ENCODE measurements around the gene ZNF385D.

Gene ZNF385D

DNA sequence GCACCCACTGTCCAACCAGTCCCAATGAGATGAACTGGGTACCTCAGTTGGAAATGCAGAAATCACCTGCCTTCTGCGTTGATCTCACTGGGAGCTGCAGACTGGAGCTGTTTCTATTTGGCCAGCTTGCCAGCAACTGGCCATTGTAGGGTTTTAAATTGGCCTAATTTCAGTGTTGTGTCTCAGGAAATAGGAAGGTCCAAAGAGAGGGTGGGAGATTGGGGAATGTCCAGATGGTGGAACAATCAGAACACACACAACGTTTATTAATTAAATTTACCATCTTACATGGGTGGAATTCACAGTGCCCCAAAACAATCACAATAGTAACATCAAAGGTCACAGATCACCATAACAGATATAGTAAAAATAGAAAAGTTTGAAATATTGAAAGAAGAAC, 189.5 kb downstream of the ZNF385D start:
- POLR2A ChIA-PET = no interaction called here
- CTCF ChIA-PET = no interaction called here
- TF ChIP-seq, protein P1, sequence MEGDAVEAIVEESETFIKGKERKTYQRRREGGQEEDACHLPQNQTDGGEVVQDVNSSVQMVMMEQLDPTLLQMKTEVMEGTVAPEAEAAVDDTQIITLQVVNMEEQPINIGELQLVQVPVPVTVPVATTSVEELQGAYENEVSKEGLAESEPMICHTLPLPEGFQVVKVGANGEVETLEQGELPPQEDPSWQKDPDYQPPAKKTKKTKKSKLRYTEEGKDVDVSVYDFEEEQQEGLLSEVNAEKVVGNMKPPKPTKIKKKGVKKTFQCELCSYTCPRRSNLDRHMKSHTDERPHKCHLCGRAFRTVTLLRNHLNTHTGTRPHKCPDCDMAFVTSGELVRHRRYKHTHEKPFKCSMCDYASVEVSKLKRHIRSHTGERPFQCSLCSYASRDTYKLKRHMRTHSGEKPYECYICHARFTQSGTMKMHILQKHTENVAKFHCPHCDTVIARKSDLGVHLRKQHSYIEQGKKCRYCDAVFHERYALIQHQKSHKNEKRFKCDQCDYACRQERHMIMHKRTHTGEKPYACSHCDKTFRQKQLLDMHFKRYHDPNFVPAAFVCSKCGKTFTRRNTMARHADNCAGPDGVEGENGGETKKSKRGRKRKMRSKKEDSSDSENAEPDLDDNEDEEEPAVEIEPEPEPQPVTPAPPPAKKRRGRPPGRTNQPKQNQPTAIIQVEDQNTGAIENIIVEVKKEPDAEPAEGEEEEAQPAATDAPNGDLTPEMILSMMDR (IDR thresholded peaks at IDR 0.05; ENCODE audit: control extremely low read depth, extremely low read depth, low read depth, missing control alignments) = no peak
- DNase-seq (ENCODE audit: extremely low spot score) = no peak

DNA sequence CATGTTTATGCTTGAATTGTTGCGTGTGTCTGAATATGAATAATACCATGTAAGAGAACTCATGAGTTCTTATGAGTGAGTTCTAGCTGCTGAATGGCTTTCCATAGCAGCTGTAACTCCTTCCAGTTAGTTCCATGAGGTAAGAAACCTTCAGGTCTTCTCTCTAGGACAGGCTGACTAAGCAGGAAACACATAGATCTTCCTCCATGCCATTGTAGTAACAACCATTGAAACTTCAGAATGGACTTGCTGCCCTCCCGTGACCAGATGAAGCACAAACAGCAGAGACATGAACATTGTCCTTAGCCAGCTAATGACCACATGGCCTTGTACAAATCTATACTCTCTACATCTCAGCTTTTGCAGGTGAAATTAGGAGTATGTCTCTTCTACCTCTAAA, 200.0 kb downstream of the ZNF385D start:
- POLR2A ChIA-PET = no interaction called here
- TF ChIP-seq, protein P1 (IDR thresholded peaks at IDR 0.05; ENCODE audit: control extremely low read depth, extremely low read depth, low read depth, missing control alignments) = no peak
- no peak for DNase-seq (ENCODE audit: extremely low spot score)
- CTCF ChIA-PET = interaction anchor here (1.4 kb wide), 1 partner anchor 14 kb away, joined by 3 read pairs; no protein-coding TSS in a partner anchor

DNA sequence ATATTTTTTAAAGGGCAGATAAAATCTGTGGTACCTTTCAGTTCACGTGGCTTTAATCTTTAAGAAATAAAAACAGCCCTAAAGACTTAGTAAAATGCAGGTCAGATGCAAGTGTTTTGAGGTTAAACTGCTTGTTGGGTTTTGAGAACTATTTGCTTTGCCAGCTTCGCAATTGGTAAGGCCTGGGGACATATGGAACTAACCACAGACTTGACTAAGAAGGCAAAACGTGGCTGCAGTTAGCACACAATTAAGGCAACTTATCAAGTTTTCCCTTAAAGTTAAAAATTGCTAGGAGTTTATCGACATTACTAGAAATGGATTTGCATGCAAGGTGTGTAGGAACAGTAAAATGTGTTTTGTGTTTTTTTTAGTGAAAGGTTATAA, 206.9 kb downstream of the ZNF385D start:
- DNase-seq (ENCODE audit: extremely low spot score) = no peak
- TF ChIP-seq, protein P1 (IDR thresholded peaks at IDR 0.05; ENCODE audit: control extremely low read depth, extremely low read depth, low read depth, missing control alignments) = no peak
- CTCF ChIA-PET = no interaction called here
- POLR2A ChIA-PET = no interaction called here

DNA sequence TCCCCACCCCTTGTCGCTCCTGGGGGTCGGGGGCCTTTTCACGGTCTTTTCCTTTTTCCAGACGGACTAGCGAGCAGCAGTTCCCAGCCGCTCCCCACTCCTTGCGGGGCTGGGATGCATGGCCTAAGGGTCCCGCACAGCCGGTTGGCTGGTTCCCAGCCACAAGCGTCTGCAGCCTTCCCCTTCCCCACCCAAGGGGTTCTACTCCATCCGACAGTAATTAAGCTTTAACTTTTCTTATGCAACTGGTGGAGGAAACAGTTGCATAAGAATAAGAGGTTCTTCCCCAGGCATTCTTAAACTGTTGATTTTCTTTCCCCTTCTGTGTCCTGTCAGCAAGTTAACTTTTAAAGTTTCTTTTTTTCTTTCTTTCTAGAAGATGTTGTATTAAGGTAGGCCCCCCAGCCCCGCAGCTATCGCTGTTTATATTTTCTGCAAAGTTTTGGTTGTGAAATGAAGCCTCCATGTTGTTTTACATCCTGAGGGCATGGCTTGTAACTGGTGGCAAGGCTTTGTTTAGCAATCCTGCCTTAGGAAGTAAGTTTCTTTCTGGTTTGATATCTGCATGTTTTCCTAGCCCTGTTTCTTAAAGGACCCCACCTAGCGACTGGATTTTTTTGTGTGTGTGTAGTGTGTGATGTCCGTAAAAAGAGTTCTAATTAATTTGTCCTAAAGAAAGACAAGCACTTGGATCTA, 207.5 kb downstream of the ZNF385D start:
- DNase-seq (ENCODE audit: extremely low spot score) = no peak
- ChIA-PET CTCF (no interaction called here), POLR2A (no interaction called here)
- TF ChIP-seq, protein P1 (IDR thresholded peaks at IDR 0.05; ENCODE audit: control extremely low read depth, extremely low read depth, low read depth, missing control alignments) = no peak

DNA sequence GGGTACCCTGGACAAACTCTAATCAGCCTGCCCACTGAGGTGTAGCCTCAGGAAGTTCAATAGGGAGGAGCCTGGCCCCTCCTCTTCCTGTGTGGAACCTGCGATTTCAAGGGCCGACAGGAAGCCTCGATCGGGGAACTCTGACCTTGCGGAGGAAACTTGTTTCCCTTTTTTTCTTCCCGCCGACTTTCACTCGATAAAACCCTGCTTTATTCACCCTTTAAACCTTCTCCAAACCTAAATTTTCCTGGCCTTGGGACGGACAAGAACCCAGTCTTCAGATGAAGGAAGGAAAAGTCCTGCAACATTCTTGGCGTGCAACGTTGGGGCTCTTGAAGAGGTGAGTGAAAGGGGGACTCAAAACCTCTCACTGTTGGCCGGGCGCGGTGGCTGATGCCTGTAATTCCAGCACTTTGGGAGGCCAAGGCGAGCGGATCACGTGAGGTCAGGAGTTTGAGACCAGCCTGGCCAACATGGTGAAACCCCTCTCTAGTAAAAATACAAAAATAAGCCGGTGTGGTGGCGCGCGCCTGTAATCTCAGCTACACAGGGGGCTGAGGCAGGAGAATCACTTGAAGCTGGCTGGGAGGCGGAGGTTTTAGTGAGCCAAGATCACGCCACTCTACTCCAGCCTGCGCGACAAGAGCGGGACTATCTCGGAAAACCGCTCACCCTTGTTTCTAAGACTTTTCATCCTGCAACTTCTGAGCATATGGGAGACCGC, 208.2 kb downstream of the ZNF385D start:
- ChIA-PET POLR2A (no interaction called here), CTCF (no interaction called here)
- no peak for DNase-seq (ENCODE audit: extremely low spot score)
- TF ChIP-seq, protein P1 (IDR thresholded peaks at IDR 0.05; ENCODE audit: control extremely low read depth, extremely low read depth, low read depth, missing control alignments) = no peak

DNA sequence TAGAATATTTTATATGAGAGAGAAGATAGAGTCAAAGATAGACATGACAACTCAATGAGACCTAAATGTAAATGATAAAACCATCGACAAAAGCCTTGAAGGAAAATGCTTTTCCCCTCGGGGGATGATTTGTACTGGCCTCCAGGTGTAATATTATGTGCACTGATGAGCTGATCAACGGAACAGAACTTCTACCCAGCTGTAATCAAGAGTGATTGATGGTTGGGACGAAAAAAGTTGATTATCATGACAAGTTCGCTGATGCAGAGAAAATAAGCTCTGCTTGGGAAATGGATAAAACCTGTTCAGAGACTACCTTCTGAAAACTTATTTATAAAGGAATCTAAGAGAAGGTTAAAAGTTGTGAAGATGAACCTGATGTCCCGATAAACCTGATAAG, 210.7 kb downstream of the ZNF385D start:
- ChIA-PET POLR2A (interaction anchor here (0.6 kb wide), 1 partner anchor 27 kb away, joined by 3 read pairs; no protein-coding TSS in a partner anchor), CTCF (interaction anchor here (1.4 kb wide), 1 partner anchor 26 kb away, joined by 4 read pairs; no protein-coding TSS in a partner anchor)
- DNase-seq (ENCODE audit: extremely low spot score) = no peak
- TF ChIP-seq, protein P1 (IDR thresholded peaks at IDR 0.05; ENCODE audit: control extremely low read depth, extremely low read depth, low read depth, missing control alignments) = no peak
